ENCODE data around the gene GRN. TPM values are rescaled to one million over a fixed set of nuclear protein-coding genes. Genes with fewer than 3 reads are reported as not detected.

The GRN gene
- polyA plus RNA-seq (2011; rRNA removed) (111 and 147 TPM in 2 replicates), polyA plus RNA-seq (2017; fragmentation: RNase III; extraction: RNeasy Plus Mini Kit Qiagen cat#74134 plus additional on column Dnase treatment) (146 to 198 TPM (median 197 TPM) in 3 replicates), polyA minus RNA-seq (2011; rRNA and poly(A)+ RNA removed) (81.3 and 100 TPM in 2 replicates)
- 216 and 242 TPM in 2 replicates for polyA plus RNA-seq (2012; cell fraction: cytosol; rRNA removed)
- 645 and 899 TPM in 2 replicates for polyA plus RNA-seq (2012; cell fraction: nucleus; rRNA removed)

- Histone ChIP-seq H3K4me3 (peak within 1 kb of the TSS; percentile 92), H3K9me3 (no peaks in the 10 kb centered on the region), H3K4me1 (peaks cover 9% of the 10 kb centered on the region), H3K4me2 (peak within 1 kb of the TSS; percentile 90), H3K27ac (peak within 1 kb of the TSS; percentile 81 to 85)
- DNase-seq (ENCODE audit: low read depth in 1 of 2, low spot score in 1 of 2) (peak; percentile 100), FAIRE-seq (peak; percentile 85), ATAC-seq (peak; percentile 89 to 99)
- 1% methylated on average over 26 of the region's 26 CpGs for WGBS (ENCODE audit: missing lambda C conversion rate)
- ChIA-PET CTCF (interaction anchor here (0.6 to 17.9 kb wide), 25 partner anchors 11 to 250 kb away, joined by 3 to 327 read pairs (median 4); partner anchors contain the start of genes FAM171A2 and UBTF), POLR2A (interaction anchor here (0.6 to 1.9 kb wide), 9 partner anchors 9 to 178 kb away, joined by 3 to 20 read pairs (median 4); partner anchors contain the start of genes ATXN7L3 and SLC25A39)
- no peak for TF ChIP-seq EP300 (IDR thresholded peaks at IDR 0.05)
- TF ChIP-seq POLR2A (IDR thresholded peaks at IDR 0.05; ENCODE audit: low read length), result peak; percentile 73
- peak; percentile 72; the same call in 1 of the 2 replicates for TF ChIP-seq PBX3 (IDR thresholded peaks at IDR 0.05)
- no peak for TF ChIP-seq FOSB (CRISPR knock-in tag; IDR thresholded peaks at IDR 0.05)
- no peak for TF ChIP-seq JUNB (IDR thresholded peaks at IDR 0.05)
- TF ChIP-seq HMGXB4 (CRISPR knock-in tag; IDR thresholded peaks at IDR 0.05; ENCODE audit: borderline replicate concordance), result no peak
- peak; percentile 80; the same call in 1 of the 2 replicates for TF ChIP-seq ATOH8 (CRISPR knock-in tag; IDR thresholded peaks at IDR 0.05; ENCODE audit: low read depth)
- TF ChIP-seq NR3C1 (IDR thresholded peaks at IDR 0.05), result no peak
- TF ChIP-seq HOXA7 (CRISPR knock-in tag; IDR thresholded peaks at IDR 0.05), result no peak
- no peak for TF ChIP-seq SREBF2 (IDR thresholded peaks at IDR 0.05)
- peak; percentile 56; the same call in 1 of the 2 replicates for TF ChIP-seq GATA3 (IDR thresholded peaks at IDR 0.05; ENCODE audit: borderline replicate concordance)
- no peak for TF ChIP-seq MAFK (IDR thresholded peaks at IDR 0.05; ENCODE audit: partially characterized antibody)
- TF ChIP-seq NPAS2 (CRISPR knock-in tag; IDR thresholded peaks at IDR 0.05; ENCODE audit: borderline replicate concordance), result no peak
- TF ChIP-seq MAX (IDR thresholded peaks at IDR 0.05), result peak; percentile 93
- peak; percentile 44 for TF ChIP-seq CHD2 (IDR thresholded peaks at IDR 0.05; ENCODE audit: low read length, partially characterized antibody)
- TF ChIP-seq E2F6 (IDR thresholded peaks at IDR 0.05; ENCODE audit: borderline replicate concordance, low read depth), result peak; percentile 73
- no peak for TF ChIP-seq NFE2L2 (conservative IDR thresholded peaks at IDR 0.05; ENCODE audit: low read length)
- TF ChIP-seq HOXB5 (CRISPR knock-in tag; IDR thresholded peaks at IDR 0.05), result no peak
- TF ChIP-seq BHLHE40 (IDR thresholded peaks at IDR 0.05; ENCODE audit: low read depth, low read length), result no peak
- peak; percentile 87 for TF ChIP-seq KDM5A (IDR thresholded peaks at IDR 0.05)
- TF ChIP-seq PHF8 (IDR thresholded peaks at IDR 0.05; ENCODE audit: borderline replicate concordance, low read depth), result peak; percentile 51; the same call in 1 of the 2 replicates
- TF ChIP-seq POLR2AphosphoS2 (conservative IDR thresholded peaks at IDR 0.05; ENCODE audit: low read length), result no peak
- TF ChIP-seq ELK1 (IDR thresholded peaks at IDR 0.05; ENCODE audit: low read depth, low read length), result no peak
- peak; percentile 75; the same call in 2 of the 3 replicates for TF ChIP-seq BCL3 (IDR thresholded peaks at IDR 0.05)
- peak; percentile 83; the same call in 1 of the 2 replicates for TF ChIP-seq MAZ (IDR thresholded peaks at IDR 0.05; ENCODE audit: borderline replicate concordance, low read depth, low read length)
- TF ChIP-seq ESRRA (IDR thresholded peaks at IDR 0.05; ENCODE audit: borderline replicate concordance, low read length), result no peak
- TF ChIP-seq HDAC2 (IDR thresholded peaks at IDR 0.05), result no peak
- TF ChIP-seq JUN (IDR thresholded peaks at IDR 0.05), result peak; percentile 14 to 66; a peak in 2 of 5 replicates
- TF ChIP-seq RFX5 (IDR thresholded peaks at IDR 0.05), result peak; percentile 35; the same call in 1 of the 2 replicates
- TF ChIP-seq USF2 (IDR thresholded peaks at IDR 0.05), result peak; percentile 99
- TF ChIP-seq CTCF (IDR thresholded peaks at IDR 0.05), result no peak
Measured at GRCh38 chr17:44344939-44345453, at the start of gene GRN. Gene GRN, plus strand, starts transcription at chr17:44345302. Its CDS starts 3,863 bp downstream, at chr17:44349165.

Measured in A549 (cell line).